ENCODE measurements around the gene ZNF438.

DNA sequence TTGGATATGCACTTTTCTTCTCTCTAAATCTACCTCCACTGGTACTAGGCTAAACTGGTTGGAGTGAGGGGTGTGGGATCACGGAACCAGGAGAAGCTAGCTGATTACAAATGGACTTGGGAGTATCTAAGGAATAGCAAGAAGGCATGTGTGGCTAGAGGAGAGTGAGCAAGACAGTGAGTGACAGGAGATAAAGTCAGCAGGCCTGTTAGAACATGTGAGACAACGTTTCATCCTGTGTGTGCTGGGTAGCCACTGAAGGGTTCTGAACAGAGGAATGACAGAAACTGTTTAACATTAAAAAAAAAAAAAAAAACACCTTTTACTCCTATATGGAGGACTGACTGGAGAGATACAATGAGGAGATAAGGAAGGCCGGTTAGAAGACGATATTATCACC lies 51.7 kb downstream of the ZNF438 start:
- TF ChIP-seq POLR2A (IDR thresholded peaks at IDR 0.05; ENCODE audit: extremely low read depth, insufficient read length) = no peak
- TF ChIP-seq, protein P1, sequence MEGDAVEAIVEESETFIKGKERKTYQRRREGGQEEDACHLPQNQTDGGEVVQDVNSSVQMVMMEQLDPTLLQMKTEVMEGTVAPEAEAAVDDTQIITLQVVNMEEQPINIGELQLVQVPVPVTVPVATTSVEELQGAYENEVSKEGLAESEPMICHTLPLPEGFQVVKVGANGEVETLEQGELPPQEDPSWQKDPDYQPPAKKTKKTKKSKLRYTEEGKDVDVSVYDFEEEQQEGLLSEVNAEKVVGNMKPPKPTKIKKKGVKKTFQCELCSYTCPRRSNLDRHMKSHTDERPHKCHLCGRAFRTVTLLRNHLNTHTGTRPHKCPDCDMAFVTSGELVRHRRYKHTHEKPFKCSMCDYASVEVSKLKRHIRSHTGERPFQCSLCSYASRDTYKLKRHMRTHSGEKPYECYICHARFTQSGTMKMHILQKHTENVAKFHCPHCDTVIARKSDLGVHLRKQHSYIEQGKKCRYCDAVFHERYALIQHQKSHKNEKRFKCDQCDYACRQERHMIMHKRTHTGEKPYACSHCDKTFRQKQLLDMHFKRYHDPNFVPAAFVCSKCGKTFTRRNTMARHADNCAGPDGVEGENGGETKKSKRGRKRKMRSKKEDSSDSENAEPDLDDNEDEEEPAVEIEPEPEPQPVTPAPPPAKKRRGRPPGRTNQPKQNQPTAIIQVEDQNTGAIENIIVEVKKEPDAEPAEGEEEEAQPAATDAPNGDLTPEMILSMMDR (IDR thresholded peaks at IDR 0.05; ENCODE audit: low read depth, low read length) = no peak

Data from NB4 (cell line).